GM23248 (cell line): Measurements from ENCODE around the gene CTNNA3.

Experiments used
- EZH2 ChIP-seq: fragments of 200-600 bp; sonication (generic); IDR thresholded peaks from 2 replicates; pipeline ENCODE4 v1.6.1; 2018; ENCODE audit warnings: antibody characterized with exemption, mild to moderate bottlenecking; ENCODE audit not compliant: insufficient read depth, poor library complexity, severe bottlenecking
- EZH2phosphoT487 ChIP-seq: fragments of 200-600 bp; sonication (generic); IDR thresholded peaks from 2 replicates; pipeline ENCODE4 v1.6.1; 2018; ENCODE audit warnings: antibody characterized with exemption, moderate library complexity, mild to moderate bottlenecking, low read depth; ENCODE audit not compliant: insufficient read depth

DNA sequence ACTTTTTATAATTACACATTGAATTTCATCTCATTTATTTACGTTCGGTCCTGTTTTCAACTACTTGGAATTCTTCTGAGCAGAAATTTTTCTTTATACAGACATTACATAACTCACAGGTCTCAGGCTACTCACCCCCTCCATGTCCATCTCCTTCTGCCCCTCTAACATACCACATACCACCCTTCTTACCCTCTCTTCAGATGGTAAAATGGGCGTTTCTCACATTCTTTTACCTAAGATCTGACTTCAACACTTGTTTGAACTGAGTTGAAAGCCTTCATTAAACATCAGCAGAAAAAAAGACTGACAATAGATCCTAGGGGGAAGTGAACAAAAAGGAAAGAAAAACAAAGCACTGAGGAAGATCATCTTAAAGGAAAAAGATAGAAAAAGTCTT, 309.7 kb downstream of the CTNNA3 start:
- no peak for TF ChIP-seq EZH2phosphoT487
- TF ChIP-seq EZH2: no peak
